Activated naive CD8-positive, alpha-beta T cell treated with anti-CD3 and anti-CD28 coated beads for 36 hours (primary cell): Measurements from ENCODE around the gene MEIOSIN. TPM values are rescaled to one million over a fixed set of nuclear protein-coding genes. Genes with fewer than 3 reads are reported as not detected.
"Not testable (repeated sequence)": the region's sequence is repeated elsewhere in the genome, so short reads cannot be mapped to it uniquely, and the experiment has no call there.

Source experiments
- DNase-seq: peaks from one replicate; pipeline ENCODE4 v3.0.0; 2021
- H3K27ac Mint-ChIP-seq: one replicate; pipeline ENCODE4 v1.8.0; 2022; ENCODE audit warnings: mild to moderate bottlenecking, moderate library complexity, mixed read lengths
- H3K27me3 Mint-ChIP-seq: one replicate; pipeline ENCODE4 v1.8.0; 2022; ENCODE audit warnings: mild to moderate bottlenecking, mixed read lengths
- H3K36me3 Mint-ChIP-seq: one replicate; pipeline ENCODE4 v1.8.0; 2021; ENCODE audit warnings: mild to moderate bottlenecking, mixed read lengths
- H3K4me1 Mint-ChIP-seq: one replicate; pipeline ENCODE4 v1.8.0; 2021; ENCODE audit warnings: mixed read lengths
- H3K4me3 Mint-ChIP-seq: one replicate; pipeline ENCODE4 v1.8.0; 2022; ENCODE audit warnings: mild to moderate bottlenecking, moderate library complexity, mixed read lengths
- H3K9me3 Mint-ChIP-seq: one replicate; pipeline ENCODE4 v1.8.0; 2022; ENCODE audit warnings: mixed read lengths
- total RNA-seq, 2 experiments: library from RNA; stranded (reverse); gene quantifications; one replicate each; pipeline ENCODE4 v1.2.3, GENCODE V29; 2021

The MEIOSIN gene
- total RNA-seq, 2 experiments from 2014 or later, result 0.08 TPM

- H3K36me3 Mint-ChIP-seq, result no peaks in the 10 kb centered on the region
- no peak overlapping the region for H3K4me3 Mint-ChIP-seq
Measured at GRCh38 chr19:45747513-45747912, 14.3 kb downstream of the MEIOSIN start.

DNA sequence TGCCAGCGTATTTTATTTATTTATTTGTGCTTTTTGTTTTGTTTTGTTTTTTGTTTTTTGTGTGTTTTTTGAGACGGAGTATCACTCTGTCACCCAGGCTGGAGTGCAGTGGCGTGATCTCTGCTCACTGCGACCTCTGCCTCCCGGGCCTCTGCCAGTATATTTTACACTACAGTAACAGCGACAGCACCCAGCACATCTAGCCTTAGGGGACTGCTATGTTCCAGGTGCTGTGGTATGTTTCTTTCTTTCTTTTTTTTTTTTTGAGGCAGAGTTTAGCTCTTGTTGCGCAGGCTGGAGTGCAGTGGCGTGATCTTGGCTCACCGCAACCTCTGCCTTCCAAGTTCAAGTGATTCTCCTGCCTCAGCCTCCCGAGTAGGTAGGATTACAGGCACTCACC is 18.2 kb downstream of the MEIOSIN start:
- not testable (repeated sequence) for H3K9me3 Mint-ChIP-seq, H3K27me3 Mint-ChIP-seq, H3K36me3 Mint-ChIP-seq, H3K4me1 Mint-ChIP-seq, H3K4me3 Mint-ChIP-seq, DNase-seq, H3K27ac Mint-ChIP-seq

More at GRCh38 chr19:45747513-45747912, 14.3 kb downstream of the MEIOSIN start:
- DNase-seq, result no peak
- Mint-ChIP-seq H3K9me3 (no peaks in the 10 kb centered on the region), H3K27me3 (peaks cover 10% of the 10 kb centered on the region), H3K27ac (no peak overlapping the region), H3K4me1 (no peaks in the 10 kb centered on the region)

- H3K27me3 Mint-ChIP-seq, result peaks cover under 1% of the 10 kb centered on the region
- H3K4me3 Mint-ChIP-seq, result no peak overlapping the region
- H3K9me3 Mint-ChIP-seq, result no peaks in the 10 kb centered on the region
- DNase-seq, result no peak
- no peaks in the 10 kb centered on the region for H3K4me1 Mint-ChIP-seq
- H3K27ac Mint-ChIP-seq, result no peak overlapping the region
- H3K36me3 Mint-ChIP-seq, result no peaks in the 10 kb centered on the region
Measured at GRCh38 chr19:45752639-45753038, 19.4 kb downstream of the MEIOSIN start.

- Mint-ChIP-seq H3K4me3 (no peak overlapping the region), H3K27ac (no peak overlapping the region), H3K4me1 (no peaks in the 10 kb centered on the region), H3K9me3 (no peaks in the 10 kb centered on the region), H3K36me3 (no peaks in the 10 kb centered on the region), H3K27me3 (no peaks in the 10 kb centered on the region)
- no peak for DNase-seq
Measured at GRCh38 chr19:45753548-45753947, 20.3 kb downstream of the MEIOSIN start.

DNA sequence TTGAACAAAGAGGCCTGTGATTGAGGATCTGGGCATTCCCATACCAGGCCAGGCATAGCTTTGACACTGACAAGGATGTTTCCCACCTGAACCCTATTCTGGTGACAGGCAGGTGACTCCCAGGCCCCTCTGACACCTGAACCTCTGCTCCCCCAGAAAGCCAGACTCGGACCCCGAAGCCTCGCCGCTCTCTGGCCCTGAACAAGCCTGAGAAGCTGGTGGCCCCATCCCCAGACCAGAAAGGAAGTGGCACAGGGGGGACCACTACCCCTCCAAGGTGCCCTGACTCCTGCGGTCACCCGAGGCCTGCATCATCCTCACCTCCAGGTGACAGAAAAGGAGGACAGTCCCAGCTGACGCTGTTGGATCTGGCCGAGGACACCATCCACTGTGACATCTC is 21.1 kb downstream of the MEIOSIN start:
- no peak for DNase-seq
- no peaks in the 10 kb centered on the region for H3K9me3 Mint-ChIP-seq
- H3K4me1 Mint-ChIP-seq, result no peaks in the 10 kb centered on the region
- H3K27ac Mint-ChIP-seq, result no peak overlapping the region
- H3K27me3 Mint-ChIP-seq, result no peaks in the 10 kb centered on the region
- H3K4me3 Mint-ChIP-seq, result no peak overlapping the region
- H3K36me3 Mint-ChIP-seq, result no peaks in the 10 kb centered on the region

GRCh38 chr19:45757695-45758094 is 24.5 kb downstream of the MEIOSIN start:
- DNase-seq, result no peak
- Mint-ChIP-seq H3K27ac (no peak overlapping the region), H3K9me3 (no peaks in the 10 kb centered on the region), H3K4me1 (no peaks in the 10 kb centered on the region), H3K27me3 (peaks cover 4% of the 10 kb centered on the region), H3K4me3 (no peak overlapping the region), H3K36me3 (no peaks in the 10 kb centered on the region)

GRCh38 chr19:45758921-45759320 is 25.7 kb downstream of the MEIOSIN start:
- H3K9me3 Mint-ChIP-seq, result no peaks in the 10 kb centered on the region
- no peak for DNase-seq
- no peaks in the 10 kb centered on the region for H3K36me3 Mint-ChIP-seq
- no peak overlapping the region for H3K27ac Mint-ChIP-seq
- H3K27me3 Mint-ChIP-seq, result peaks cover 4% of the 10 kb centered on the region
- no peak overlapping the region for H3K4me3 Mint-ChIP-seq
- H3K4me1 Mint-ChIP-seq, result no peaks in the 10 kb centered on the region

GRCh38 chr19:45761714-45762113 is 28.5 kb downstream of the MEIOSIN start:
- Mint-ChIP-seq H3K27ac (no peak overlapping the region), H3K9me3 (no peaks in the 10 kb centered on the region), H3K4me1 (no peaks in the 10 kb centered on the region), H3K4me3 (no peak overlapping the region), H3K27me3 (peaks cover 16% of the 10 kb centered on the region), H3K36me3 (no peaks in the 10 kb centered on the region)
- no peak for DNase-seq

DNA sequence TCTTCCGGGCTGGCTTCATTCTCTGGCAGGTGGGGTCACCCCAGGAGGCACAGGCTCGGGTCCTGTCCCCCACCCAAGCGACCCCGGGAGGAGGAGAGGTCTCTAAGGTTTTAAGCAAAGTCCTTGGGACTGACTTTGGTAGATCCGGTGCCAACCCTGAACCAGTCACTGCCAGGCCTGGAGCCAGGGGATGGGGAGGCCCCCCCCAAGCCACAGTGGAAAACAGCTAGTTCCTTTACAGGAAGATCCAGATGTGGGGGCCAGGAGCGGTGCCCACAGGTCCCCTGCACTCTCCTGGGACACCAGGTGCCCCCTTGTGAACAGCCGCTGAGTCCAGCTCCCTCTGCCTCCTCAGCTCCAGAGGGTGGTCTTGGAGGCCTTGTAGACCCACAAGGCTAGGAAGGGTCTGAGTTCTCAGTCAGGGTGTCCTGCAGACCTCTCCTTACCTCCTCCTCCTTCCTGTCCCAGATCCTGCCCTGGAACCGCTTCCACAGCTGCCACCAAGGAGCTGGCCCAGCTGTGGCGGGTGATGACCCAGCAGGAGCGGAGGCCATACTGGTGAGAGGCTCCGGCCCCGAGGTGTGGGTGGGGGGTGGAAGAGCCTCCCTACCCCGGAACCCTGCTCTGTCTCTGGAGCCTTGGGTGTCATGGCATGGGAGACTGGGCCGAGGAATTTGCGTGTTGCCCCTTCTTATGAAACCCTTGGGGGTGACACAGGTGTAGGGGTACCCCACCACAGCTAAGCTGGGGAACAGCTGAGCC is 29.8 kb downstream of the MEIOSIN start:
- H3K36me3 Mint-ChIP-seq, result no peaks in the 10 kb centered on the region
- no peaks in the 10 kb centered on the region for H3K4me1 Mint-ChIP-seq
- H3K4me3 Mint-ChIP-seq, result no peak overlapping the region
- H3K9me3 Mint-ChIP-seq, result no peaks in the 10 kb centered on the region
- no peak overlapping the region for H3K27ac Mint-ChIP-seq
- no peak for DNase-seq
- H3K27me3 Mint-ChIP-seq, result peaks cover 27% of the 10 kb centered on the region

DNA sequence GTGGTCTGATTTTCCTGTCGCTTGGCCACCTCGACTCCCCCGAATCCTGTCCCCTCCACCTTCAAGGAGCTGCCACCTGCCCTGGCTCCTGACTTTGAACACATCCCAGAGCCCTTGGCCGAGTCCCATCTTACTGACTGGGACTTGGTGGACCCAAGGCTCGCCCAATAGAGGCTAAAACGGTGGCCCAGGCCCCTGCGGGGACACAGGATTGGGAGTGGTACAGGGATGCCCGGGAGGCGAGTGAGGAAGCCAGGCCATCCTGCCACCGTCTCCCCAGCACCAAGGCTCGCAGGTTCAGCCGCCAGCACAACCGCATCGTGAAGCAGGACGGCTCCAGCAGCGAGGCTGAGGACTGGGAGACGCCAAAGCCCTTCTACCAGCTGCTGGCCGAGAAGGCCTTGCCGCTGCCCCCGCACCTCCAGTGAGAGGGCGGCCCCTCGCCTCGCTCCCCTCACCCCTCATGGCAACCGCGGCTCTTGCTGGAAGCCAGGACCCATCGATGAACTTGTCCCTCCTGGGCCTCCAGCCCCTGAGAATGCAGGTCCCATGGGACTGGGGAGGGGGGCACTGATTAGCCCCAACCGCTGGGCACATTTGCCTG is 30.6 kb downstream of the MEIOSIN start:
- Mint-ChIP-seq H3K9me3 (no peaks in the 10 kb centered on the region), H3K4me1 (no peaks in the 10 kb centered on the region), H3K27ac (no peak overlapping the region), H3K27me3 (peaks cover 29% of the 10 kb centered on the region), H3K4me3 (no peak overlapping the region), H3K36me3 (no peaks in the 10 kb centered on the region)
- DNase-seq, result no peak

DNA sequence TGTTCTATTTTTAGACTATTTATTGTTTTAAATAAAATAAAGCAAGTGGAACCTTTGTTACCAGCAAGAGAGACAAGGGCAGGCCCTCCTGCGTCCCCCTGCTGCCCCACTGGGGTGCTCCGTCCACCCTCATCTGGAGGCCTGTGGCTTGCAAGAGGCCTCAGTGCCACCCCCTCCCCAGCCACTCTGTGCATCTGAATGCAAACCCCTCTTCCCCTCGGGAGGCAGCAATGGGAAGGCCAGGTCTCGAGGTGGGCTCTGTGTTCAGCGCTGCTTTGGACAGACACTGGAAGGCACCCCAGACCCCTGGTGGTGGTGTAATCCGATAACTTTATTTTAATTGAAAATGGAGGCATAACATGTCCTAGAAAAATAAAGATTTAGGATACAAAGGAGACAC is 31.2 kb downstream of the MEIOSIN start:
- no peak overlapping the region for H3K4me3 Mint-ChIP-seq
- H3K9me3 Mint-ChIP-seq, result no peaks in the 10 kb centered on the region
- H3K27me3 Mint-ChIP-seq, result peaks cover 32% of the 10 kb centered on the region
- no peak overlapping the region for H3K27ac Mint-ChIP-seq
- peaks cover 2% of the 10 kb centered on the region for H3K4me1 Mint-ChIP-seq
- DNase-seq, result no peak
- no peaks in the 10 kb centered on the region for H3K36me3 Mint-ChIP-seq

DNA sequence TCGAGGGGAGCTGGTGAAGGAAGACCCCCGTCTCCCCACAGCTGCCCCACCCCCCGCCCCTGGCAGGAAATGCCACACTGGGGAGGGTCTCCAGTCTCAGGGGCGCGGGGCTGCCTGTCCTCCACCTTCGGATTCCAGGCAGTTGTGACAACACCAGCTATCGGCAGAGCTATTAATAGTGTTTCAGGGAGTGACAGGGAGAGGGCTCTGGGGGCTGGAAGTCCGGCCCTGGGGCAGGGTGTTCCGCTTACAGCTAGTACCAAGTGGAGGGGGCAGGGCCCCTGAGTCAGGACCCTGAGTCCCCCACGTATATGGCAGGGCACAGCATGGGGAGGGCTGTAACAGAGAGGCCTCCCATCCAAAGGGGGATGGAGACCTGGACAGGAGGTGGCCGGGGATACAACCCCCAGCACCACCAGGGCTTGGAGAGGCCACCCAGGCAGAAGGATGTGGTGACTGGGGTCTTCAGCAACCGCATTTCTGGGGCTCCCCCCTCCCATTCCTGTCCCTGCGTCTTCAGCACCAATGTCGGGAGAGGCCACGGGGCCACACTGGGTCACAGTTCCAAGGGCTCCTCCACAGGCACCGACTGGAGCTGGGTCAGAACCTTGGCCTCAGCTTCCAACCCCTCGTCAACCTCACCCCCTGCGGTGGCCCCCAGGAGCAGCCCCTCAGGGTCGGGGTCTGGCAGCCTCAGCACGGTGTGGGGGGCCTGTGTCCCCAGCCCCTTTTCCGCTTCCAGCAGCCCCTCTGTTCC is 31.9 kb downstream of the MEIOSIN start:
- Mint-ChIP-seq H3K27ac (no peak overlapping the region), H3K4me1 (peaks cover 6% of the 10 kb centered on the region), H3K4me3 (no peak overlapping the region), H3K9me3 (no peaks in the 10 kb centered on the region), H3K36me3 (no peaks in the 10 kb centered on the region), H3K27me3 (peaks cover 32% of the 10 kb centered on the region)
- DNase-seq, result no peak

DNA sequence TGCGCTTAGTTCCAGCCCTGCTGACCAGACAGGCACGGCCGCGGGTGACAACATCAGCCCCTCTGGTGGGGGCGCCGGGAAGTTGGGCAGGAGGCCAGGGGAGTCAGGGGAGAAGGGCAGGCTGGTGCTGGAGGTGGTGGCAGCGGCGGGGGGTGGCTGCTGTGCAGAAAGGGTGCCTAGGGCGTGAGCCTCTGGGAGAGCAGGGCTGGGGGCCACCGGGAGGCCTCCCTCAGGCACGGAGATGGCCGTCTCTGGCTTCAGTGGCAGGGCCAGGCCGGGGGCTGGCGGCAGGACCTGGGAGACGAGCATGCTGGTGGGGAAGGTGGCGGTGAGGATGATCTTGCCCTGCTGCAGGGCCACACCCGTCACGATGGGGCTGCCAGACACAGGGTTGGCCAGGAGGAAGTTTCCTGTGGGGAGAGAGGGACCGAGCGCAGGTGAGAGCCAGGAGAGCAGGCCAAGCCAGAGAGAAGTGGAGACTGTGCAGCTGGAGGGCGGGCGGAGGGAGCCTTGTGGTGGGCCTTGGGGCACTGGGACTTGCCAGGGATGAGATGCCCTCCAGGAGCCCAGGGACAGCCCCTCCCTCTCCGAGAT is 32.6 kb downstream of the MEIOSIN start:
- Mint-ChIP-seq H3K36me3 (no peaks in the 10 kb centered on the region), H3K4me3 (no peak overlapping the region), H3K27ac (no peak overlapping the region), H3K9me3 (no peaks in the 10 kb centered on the region), H3K4me1 (peaks cover 7% of the 10 kb centered on the region), H3K27me3 (peaks cover 28% of the 10 kb centered on the region)
- DNase-seq, result no peak

- H3K9me3 Mint-ChIP-seq, result no peaks in the 10 kb centered on the region
- no peak overlapping the region for H3K4me3 Mint-ChIP-seq
- no peak overlapping the region for H3K27ac Mint-ChIP-seq
- peaks cover 7% of the 10 kb centered on the region for H3K4me1 Mint-ChIP-seq
- no peaks in the 10 kb centered on the region for H3K36me3 Mint-ChIP-seq
- H3K27me3 Mint-ChIP-seq, result peaks cover 28% of the 10 kb centered on the region
- no peak for DNase-seq
Measured at GRCh38 chr19:45766296-45766868, 33.1 kb downstream of the MEIOSIN start.

DNA sequence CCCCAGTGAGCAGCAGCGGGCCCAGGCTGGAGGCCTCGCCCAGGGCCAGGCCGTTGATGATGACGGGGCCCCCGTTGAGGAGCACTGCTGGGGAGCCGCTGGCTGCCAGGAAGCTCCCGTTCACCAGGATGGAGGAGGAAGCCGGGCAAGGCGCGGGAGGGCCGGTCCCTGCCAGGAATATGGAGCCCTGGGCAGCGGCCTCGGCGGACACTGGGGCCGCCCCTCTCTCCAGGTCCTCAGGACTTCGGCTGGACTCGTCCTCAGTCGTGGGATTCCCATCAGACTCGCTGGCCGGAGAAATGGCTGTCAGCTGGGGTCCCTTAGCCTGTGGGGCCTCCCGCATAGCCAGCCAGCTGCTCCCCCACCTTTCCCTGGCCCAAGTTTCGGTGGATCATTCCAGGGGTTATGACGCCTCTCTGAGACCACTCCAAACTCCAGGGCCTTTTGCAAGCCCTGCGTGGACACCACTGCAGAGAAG is 33.7 kb downstream of the MEIOSIN start:
- Mint-ChIP-seq H3K27ac (no peak overlapping the region), H3K4me1 (peaks cover 7% of the 10 kb centered on the region), H3K9me3 (no peaks in the 10 kb centered on the region), H3K36me3 (no peaks in the 10 kb centered on the region), H3K27me3 (peaks cover 28% of the 10 kb centered on the region), H3K4me3 (peak overlapping the region; percentile 7)
- no peak for DNase-seq
